Adipocyte (in vitro differentiated cells): Measurements from ENCODE around the gene CYTIP.
"Not testable (repeated sequence)": the region's sequence is repeated elsewhere in the genome, so short reads cannot be mapped to it uniquely, and the experiment has no call there.

Experiments used
- DNase-seq: peaks from one replicate; pipeline ENCODE4 v3.0.0-alpha.2; 2015; ENCODE audit warnings: low read depth
- H3K27me3 ChIP-seq: replicated peaks from 2 replicates; pipeline ENCODE4 v1.7.0; 2013; ENCODE audit warnings: mild to moderate bottlenecking, low read length, moderate library complexity; ENCODE audit not compliant: control insufficient read depth, insufficient read depth
- H3K36me3 ChIP-seq: 2 replicates; pipeline ENCODE4 v1.7.0; 2013; ENCODE audit warnings: low read length, mild to moderate bottlenecking, moderate library complexity; ENCODE audit not compliant: control insufficient read depth, insufficient read depth, severe bottlenecking
- H3K4me1 ChIP-seq: 2 replicates; pipeline ENCODE4 v1.7.0; 2013; ENCODE audit warnings: mild to moderate bottlenecking, low read length, moderate library complexity; ENCODE audit not compliant: control insufficient read depth, insufficient read depth
- H3K4me3 ChIP-seq: 2 replicates; pipeline ENCODE4 v1.7.0; 2013; ENCODE audit warnings: mild to moderate bottlenecking, low read length, moderate library complexity
- H3K9ac ChIP-seq: 2 replicates; pipeline ENCODE4 v1.7.0; 2013; ENCODE audit warnings: mild to moderate bottlenecking, low read length, moderate library complexity
- H3K9me3 ChIP-seq: 2 replicates; pipeline ENCODE4 v1.7.0; 2013; ENCODE audit warnings: mild to moderate bottlenecking, low read length, moderate library complexity; ENCODE audit not compliant: control insufficient read depth

Gene CYTIP

DNA sequence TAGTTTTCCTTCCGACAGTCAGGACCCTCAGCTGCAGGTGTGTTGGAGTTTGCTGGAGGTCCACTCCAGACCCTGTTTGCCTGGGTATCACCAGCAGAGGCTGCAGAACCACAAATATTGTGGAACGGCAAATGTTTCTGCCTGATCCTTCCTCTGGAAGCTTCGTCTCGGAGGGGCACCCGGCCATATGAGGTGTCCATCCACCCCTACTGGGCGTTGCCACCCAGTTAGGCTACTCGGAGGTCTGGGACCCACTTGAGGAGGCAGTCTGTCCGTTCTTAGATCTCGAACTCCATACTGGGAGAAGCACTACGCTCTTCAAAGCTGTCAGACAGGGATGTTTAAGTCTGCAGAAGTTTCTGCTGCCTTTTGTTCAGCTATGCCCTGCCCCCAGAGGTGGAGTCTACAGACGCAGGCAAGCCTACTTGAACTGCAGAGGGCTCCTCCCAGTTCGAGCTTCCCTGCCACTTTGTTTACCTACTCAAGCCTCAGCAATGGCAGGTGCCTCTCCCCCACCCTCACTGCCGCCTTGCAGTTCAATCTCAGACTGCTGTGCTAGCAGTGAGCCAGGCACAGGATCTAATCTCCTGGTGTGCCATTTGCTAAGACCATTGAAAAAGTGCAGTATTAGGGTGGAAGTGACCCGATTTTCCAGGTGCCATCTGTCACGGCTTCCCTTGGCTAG lies 40.9 kb downstream of the CYTIP start:
- not testable (repeated sequence) for H3K27me3 ChIP-seq, H3K9ac ChIP-seq, H3K36me3 ChIP-seq, H3K4me1 ChIP-seq, DNase-seq, H3K4me3 ChIP-seq, H3K9me3 ChIP-seq

DNA sequence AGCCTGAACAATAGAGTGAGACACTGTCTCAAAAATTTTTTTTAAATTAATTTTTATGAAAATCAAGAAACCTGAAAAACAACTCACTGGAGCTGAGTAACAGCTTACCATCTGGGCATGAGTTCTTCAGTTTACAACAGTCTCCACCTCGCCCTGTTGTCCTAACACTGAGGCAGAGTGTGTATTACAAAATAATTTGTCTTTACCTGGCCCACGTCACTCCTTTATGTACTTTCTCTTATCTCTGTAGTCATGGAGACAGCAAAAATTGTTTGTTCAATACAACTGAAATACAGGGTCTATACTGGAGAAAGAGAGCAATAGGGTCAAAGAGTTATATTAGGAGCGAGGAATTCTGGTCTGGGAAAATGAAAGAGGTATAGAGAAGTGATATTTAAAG lies 48.1 kb downstream of the CYTIP start:
- H3K4me1 ChIP-seq = no peaks in the 10 kb centered on the region
- no peaks in the 10 kb centered on the region for H3K9me3 ChIP-seq
- H3K4me3 ChIP-seq = no peak overlapping the region
- no peaks in the 10 kb centered on the region for H3K36me3 ChIP-seq
- no peak for DNase-seq
- H3K27me3 ChIP-seq = no peaks in the 10 kb centered on the region
- no peak overlapping the region for H3K9ac ChIP-seq

DNA sequence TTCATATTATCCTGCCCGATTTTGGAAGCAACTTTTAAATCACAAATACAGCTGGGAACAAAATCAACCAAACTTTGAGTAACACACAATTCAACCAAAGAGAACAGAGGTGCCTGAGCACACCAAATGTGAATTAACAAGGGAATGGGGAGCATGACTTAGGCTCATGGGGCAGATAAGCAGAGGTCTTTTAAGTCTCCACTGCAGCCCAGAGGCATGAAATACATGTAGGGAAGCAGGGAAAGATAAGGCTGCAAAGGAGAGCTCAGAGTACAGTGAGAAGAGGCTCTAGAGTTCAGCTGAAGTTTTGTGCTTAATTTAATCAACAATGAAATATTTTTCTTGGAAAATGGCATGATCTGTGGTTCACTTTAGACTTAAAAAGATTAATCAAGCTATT lies 49.0 kb downstream of the CYTIP start:
- H3K9ac ChIP-seq = no peak overlapping the region
- no peaks in the 10 kb centered on the region for H3K36me3 ChIP-seq
- no peaks in the 10 kb centered on the region for H3K4me1 ChIP-seq
- no peak for DNase-seq
- no peaks in the 10 kb centered on the region for H3K9me3 ChIP-seq
- H3K4me3 ChIP-seq = no peak overlapping the region
- no peaks in the 10 kb centered on the region for H3K27me3 ChIP-seq

DNA sequence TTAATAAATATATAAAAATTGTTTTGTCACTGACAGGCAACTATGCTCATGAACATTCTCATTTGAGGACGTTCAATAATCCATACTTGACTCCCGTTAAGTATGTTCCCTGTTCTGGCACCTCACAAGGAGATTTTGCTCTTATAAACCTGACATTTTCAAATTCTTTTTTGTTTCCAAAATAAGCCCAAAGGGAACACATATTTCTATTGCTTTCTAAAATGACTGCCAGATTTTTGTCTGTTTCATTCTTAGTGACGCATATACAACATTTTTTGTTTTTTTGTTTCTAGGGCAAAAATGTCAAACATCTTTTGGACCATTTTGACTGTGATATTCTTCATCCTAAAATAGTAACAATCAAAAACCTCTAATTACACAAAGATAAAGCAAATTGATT lies 50.5 kb downstream of the CYTIP start:
- Histone ChIP-seq H3K9ac (no peak overlapping the region), H3K36me3 (no peaks in the 10 kb centered on the region), H3K4me1 (no peaks in the 10 kb centered on the region), H3K4me3 (peak overlapping the region; percentile 11), H3K27me3 (no peaks in the 10 kb centered on the region), H3K9me3 (no peaks in the 10 kb centered on the region)
- DNase-seq = no peak

DNA sequence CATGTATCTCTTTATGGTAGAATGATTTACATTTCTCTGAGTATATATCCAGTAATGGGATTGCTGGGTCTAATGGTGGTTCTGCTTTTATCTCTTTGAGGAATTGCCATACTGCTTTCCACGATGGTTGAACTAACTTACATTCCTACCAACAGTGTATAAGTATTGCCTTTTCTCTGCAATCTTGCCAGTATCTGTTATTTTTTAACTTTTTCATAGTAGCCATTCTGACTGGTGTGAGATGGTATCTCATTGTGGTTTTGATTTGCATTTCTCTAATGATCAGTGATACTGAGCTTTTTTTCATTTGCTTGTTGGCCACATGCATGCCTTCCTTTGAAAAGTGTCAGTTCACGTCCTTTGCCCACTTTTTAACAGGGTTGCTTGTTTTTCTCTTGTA lies 55.1 kb downstream of the CYTIP start:
- H3K9me3 ChIP-seq = no peaks in the 10 kb centered on the region
- no peak overlapping the region for H3K9ac ChIP-seq
- no peaks in the 10 kb centered on the region for H3K4me1 ChIP-seq
- DNase-seq = no peak
- no peaks in the 10 kb centered on the region for H3K36me3 ChIP-seq
- no peaks in the 10 kb centered on the region for H3K27me3 ChIP-seq
- no peak overlapping the region for H3K4me3 ChIP-seq

DNA sequence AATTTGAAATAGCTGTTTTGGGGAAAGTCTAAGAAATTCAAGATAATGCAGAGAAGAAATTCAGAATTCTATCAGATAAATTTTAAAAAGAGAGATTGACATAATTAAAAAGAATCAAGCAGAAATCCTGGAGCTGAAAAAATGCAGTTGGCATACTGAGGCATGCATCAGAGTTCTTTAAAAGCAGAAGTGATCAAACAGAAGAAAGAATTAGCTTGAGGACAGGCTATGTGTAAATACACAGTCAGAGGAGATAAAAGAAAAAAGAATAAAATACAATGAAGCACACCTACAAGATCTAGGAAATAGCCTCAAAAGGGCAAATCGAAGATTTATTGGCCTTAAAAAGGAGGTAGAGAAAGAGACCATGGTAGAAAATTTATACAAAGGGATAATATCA lies 57.1 kb downstream of the CYTIP start:
- Histone ChIP-seq H3K9me3 (no peaks in the 10 kb centered on the region), H3K4me3 (no peak overlapping the region), H3K4me1 (no peaks in the 10 kb centered on the region), H3K9ac (no peak overlapping the region), H3K27me3 (no peaks in the 10 kb centered on the region), H3K36me3 (no peaks in the 10 kb centered on the region)
- DNase-seq = no peak

DNA sequence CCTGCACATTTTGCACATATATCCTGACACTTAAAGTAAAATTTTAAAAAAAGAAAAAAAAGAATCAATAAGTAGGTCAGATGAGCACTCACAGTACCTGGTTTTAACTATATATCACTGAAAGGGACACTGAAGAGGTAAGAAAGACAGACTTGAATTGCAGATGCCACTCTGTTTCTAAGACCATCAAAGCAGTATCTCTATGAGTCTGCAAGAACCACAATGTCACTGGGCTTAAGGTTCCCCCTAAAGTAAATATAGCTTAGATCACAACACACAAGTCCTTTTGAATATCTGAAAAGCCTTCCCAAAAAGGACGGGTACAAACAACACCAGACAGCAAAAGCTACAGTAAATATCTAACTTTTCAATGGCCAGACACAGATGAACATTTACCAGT lies 57.6 kb downstream of the CYTIP start:
- Histone ChIP-seq H3K9ac (no peak overlapping the region), H3K9me3 (no peaks in the 10 kb centered on the region), H3K4me3 (no peak overlapping the region), H3K27me3 (no peaks in the 10 kb centered on the region), H3K36me3 (no peaks in the 10 kb centered on the region), H3K4me1 (no peaks in the 10 kb centered on the region)
- no peak for DNase-seq

DNA sequence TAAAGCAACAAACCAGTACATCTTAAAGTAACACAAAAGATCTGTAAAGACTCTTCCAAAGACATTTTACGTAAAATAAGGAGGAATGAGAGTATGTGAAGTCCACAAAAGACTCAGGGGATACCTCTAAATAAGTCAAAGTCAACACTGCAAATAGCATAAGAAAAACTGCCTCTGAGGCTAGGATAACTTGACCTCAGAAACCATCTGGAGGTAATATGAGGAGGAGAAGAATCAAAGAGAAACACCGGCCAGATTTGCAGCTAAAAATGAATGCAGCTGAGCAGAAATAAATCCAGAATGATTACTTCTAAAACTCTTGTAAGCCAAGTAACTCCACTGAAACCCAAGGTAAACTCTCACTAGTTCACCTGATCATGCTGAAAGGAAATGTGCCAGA lies 66.0 kb downstream of the CYTIP start:
- Histone ChIP-seq H3K36me3 (no peaks in the 10 kb centered on the region), H3K9ac (no peak overlapping the region), H3K9me3 (peaks cover 13% of the 10 kb centered on the region), H3K4me3 (no peak overlapping the region), H3K27me3 (no peaks in the 10 kb centered on the region), H3K4me1 (no peaks in the 10 kb centered on the region)
- DNase-seq = peak; percentile 12

DNA sequence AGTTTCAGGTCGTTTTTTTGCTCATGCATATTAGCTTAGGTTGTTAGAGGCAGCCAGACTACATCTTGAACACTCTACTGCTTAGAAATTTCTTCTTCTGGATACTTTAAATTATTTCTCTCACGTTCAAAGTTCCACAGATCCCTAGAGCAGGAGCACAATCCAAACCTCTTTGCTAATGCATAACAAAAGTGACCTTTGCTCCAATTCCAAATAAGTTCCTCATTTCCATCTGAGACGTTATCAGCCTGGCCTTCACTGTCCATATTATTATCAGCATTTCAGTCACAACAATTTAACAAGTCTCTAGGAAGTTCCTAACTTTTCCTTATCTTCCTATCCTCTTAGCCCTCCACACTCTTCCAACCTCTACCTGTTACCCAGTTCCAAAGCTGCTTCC lies 67.8 kb downstream of the CYTIP start:
- DNase-seq = no peak

DNA sequence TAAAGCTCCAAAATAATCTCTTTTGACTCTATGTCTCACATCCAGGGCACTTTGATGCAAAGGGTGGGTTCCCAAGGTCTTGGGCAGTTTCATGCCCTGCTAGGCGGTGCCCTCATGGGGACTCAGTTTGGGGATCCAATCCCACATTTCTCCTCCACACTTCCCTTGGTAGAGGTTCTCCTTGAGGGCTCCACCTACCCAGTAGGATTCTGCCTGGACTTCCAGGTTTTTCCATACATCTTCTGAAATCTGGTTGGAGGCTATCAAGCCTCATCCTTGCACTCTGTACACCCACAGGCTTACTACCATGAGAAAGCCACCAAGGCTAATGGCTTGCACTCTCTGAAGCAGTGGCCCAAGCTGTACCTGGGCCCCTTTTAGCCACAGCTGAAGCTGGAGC lies 68.5 kb downstream of the CYTIP start:
- no peak for DNase-seq
- no peaks in the 10 kb centered on the region for H3K36me3 ChIP-seq
- H3K9ac ChIP-seq = no peak overlapping the region

More for the DNA sequence above, 67.8 kb downstream of the CYTIP start:
- Histone ChIP-seq H3K9ac (no peak overlapping the region), H3K4me1 (no peaks in the 10 kb centered on the region), H3K9me3 (peaks cover 13% of the 10 kb centered on the region), H3K36me3 (no peaks in the 10 kb centered on the region), H3K4me3 (no peak overlapping the region), H3K27me3 (no peaks in the 10 kb centered on the region)

DNA sequence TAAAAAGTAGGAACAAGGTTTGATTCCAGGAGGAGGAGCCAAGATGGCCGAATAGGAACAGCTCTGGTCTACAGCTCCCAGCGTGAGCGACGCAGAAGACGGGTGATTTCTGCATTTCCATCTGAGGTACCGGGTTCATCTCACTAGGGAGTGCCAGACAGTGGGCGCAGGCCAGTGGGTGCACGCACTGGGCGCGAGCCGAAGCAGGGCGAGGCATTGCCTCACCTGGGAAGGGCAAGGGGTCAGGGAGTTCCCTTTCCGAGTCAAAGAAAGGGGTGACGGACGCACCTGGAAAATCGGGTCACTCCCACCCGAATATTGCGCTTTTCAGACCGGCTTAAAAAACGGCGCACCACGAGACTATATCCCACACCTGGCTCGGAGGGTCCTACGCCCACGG lies 75.4 kb downstream of the CYTIP start:
- H3K9me3 ChIP-seq, DNase-seq, H3K36me3 ChIP-seq, H3K4me3 ChIP-seq, H3K9ac ChIP-seq, H3K27me3 ChIP-seq: not testable (repeated sequence)
- H3K4me1 ChIP-seq = peaks cover 12% of the 10 kb centered on the region

More for the DNA sequence above, 68.5 kb downstream of the CYTIP start:
- Histone ChIP-seq H3K9me3 (peaks cover 13% of the 10 kb centered on the region), H3K4me3 (no peak overlapping the region), H3K27me3 (no peaks in the 10 kb centered on the region), H3K4me1 (no peaks in the 10 kb centered on the region)

DNA sequence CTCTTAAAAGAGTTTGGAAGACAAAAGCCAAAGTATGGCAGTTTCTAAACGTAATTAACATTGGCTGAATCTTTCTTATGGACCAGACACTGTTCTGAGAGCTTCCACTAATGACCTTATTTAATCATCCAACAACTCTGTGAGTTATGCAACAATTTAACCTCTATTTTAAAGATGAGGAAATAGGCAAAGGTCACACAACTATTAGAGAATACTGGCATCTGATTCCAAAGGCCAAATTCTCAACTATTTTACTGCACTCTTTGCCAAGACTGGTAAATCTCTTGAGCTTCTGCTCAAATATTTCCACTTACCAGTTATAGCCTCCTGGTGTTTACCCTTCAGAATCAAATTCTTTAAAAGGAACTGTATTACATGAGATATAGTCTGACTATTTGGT lies 76.2 kb downstream of the CYTIP start:
- no peak for DNase-seq
- no peak overlapping the region for H3K9ac ChIP-seq
- no peak overlapping the region for H3K4me3 ChIP-seq
- no peaks in the 10 kb centered on the region for H3K36me3 ChIP-seq
- H3K27me3 ChIP-seq = no peaks in the 10 kb centered on the region
- H3K9me3 ChIP-seq = no peaks in the 10 kb centered on the region
- peaks cover 16% of the 10 kb centered on the region for H3K4me1 ChIP-seq
